GM19438 (cell line): ENCODE measurements around the gene MRPL23.
"Not testable (repeated sequence)": the region's sequence is repeated elsewhere in the genome, so short reads cannot be mapped to it uniquely, and the experiment has no call there.

Experiments used
- ATAC-seq: cut with Tn5 transposase; IDR thresholded peaks from one replicate; pipeline ENCODE4 v1.9.1; 2021; ENCODE audit warnings: low read depth; ENCODE audit not compliant: unreplicated experiment

Gene MRPL23

GRCh38 chr11:1932681-1933080, 14.5 kb upstream of the MRPL23 start:
- no peak for ATAC-seq

- ATAC-seq, result no peak
Observed at GRCh38 chr11:1933416-1934334, 13.5 kb upstream of the MRPL23 start.

- ATAC-seq, result no peak
Observed at GRCh38 chr11:1934335-1935155, 12.6 kb upstream of the MRPL23 start.

- no peak for ATAC-seq
Observed at GRCh38 chr11:1935156-1936071, 11.7 kb upstream of the MRPL23 start.

GRCh38 chr11:1936072-1936780, 10.9 kb upstream of the MRPL23 start:
- no peak for ATAC-seq

GRCh38 chr11:1936781-1937615, 10.1 kb upstream of the MRPL23 start:
- no peak for ATAC-seq

GRCh38 chr11:1937616-1938342, 9.4 kb upstream of the MRPL23 start:
- no peak for ATAC-seq

GRCh38 chr11:1938343-1939005, 8.7 kb upstream of the MRPL23 start:
- no peak for ATAC-seq

- ATAC-seq, result no peak
Observed at GRCh38 chr11:1939006-1939625, 8.0 kb upstream of the MRPL23 start.

GRCh38 chr11:1939788-1940187, 7.3 kb upstream of the MRPL23 start:
- not testable (repeated sequence) for ATAC-seq

GRCh38 chr11:1942558-1943260, 4.4 kb upstream of the MRPL23 start:
- no peak for ATAC-seq

GRCh38 chr11:1943576-1943975, 3.6 kb upstream of the MRPL23 start:
- no peak for ATAC-seq

- ATAC-seq, result no peak
Observed at GRCh38 chr11:1943977-1944376, 3.2 kb upstream of the MRPL23 start.

GRCh38 chr11:1947592-1948237, 583 bp downstream of the MRPL23 start:
- ATAC-seq, result no peak

- ATAC-seq, result no peak
Observed at GRCh38 chr11:1948389-1948788, 1.3 kb downstream of the MRPL23 start.

- no peak for ATAC-seq
Observed at GRCh38 chr11:1949302-1949701, 2.2 kb downstream of the MRPL23 start.
